Measurements from ENCODE around the gene ASAP2.

The ASAP2 gene

GRCh38 chr2:9410108-9410507 lies 203.5 kb downstream of the ASAP2 start:
- no peak for DNase-seq

GRCh38 chr2:9412781-9413180 lies 206.2 kb downstream of the ASAP2 start:
- no peak for DNase-seq

- no peak for DNase-seq
Measured at GRCh38 chr2:9415516-9416169, 209.0 kb downstream of the ASAP2 start.

- no peak for DNase-seq
Measured at GRCh38 chr2:9416267-9416961, 209.8 kb downstream of the ASAP2 start.

- DNase-seq, result no peak
Measured at GRCh38 chr2:9416962-9417316, 210.3 kb downstream of the ASAP2 start.

GRCh38 chr2:9417725-9418124 lies 211.1 kb downstream of the ASAP2 start:
- DNase-seq, result no peak

- DNase-seq, result no peak
Measured at GRCh38 chr2:9418746-9419145, 212.1 kb downstream of the ASAP2 start.

GRCh38 chr2:9419541-9419940 lies 212.9 kb downstream of the ASAP2 start:
- DNase-seq, result no peak

- no peak for DNase-seq
Measured at GRCh38 chr2:9420495-9420894, 213.9 kb downstream of the ASAP2 start.

- peak; percentile 29 to 47 for DNase-seq
Measured at GRCh38 chr2:9422321-9423099, 215.9 kb downstream of the ASAP2 start.

GRCh38 chr2:9423100-9423921 lies 216.7 kb downstream of the ASAP2 start, which contains the start of the genes CPSF3 and ITGB1BP1:
TSS of gene CPSF3 (plus strand) at chr2:9423654. CDS start at chr2:9423774, 120 bp downstream.
TSS of gene ITGB1BP1 (minus strand) at chr2:9423528. CDS start at chr2:9418697, 4,831 bp downstream.
- peak; percentile 97 to 98 for DNase-seq

- peak in 1 of 2 donors; percentile 34 for DNase-seq
Measured at GRCh38 chr2:9423922-9424272, 217.3 kb downstream of the ASAP2 start.

GRCh38 chr2:9424447-9425164 lies 218.0 kb downstream of the ASAP2 start:
- DNase-seq, result no peak

- no peak for DNase-seq
Measured at GRCh38 chr2:9428965-9429577, 222.5 kb downstream of the ASAP2 start.

- no peak for DNase-seq
Measured at GRCh38 chr2:9430316-9431293, 224.0 kb downstream of the ASAP2 start.

GRCh38 chr2:9434489-9434888 lies 227.9 kb downstream of the ASAP2 start:
- no peak for DNase-seq

GRCh38 chr2:9439536-9439935 lies 232.9 kb downstream of the ASAP2 start:
- no peak for DNase-seq

GRCh38 chr2:9440058-9440727 lies 233.6 kb downstream of the ASAP2 start:
- DNase-seq, result no peak

- DNase-seq, result no peak
Measured at GRCh38 chr2:9441556-9441955, 234.9 kb downstream of the ASAP2 start.

- no peak for DNase-seq
Measured at GRCh38 chr2:9443526-9443925, 236.9 kb downstream of the ASAP2 start.
